Activated T-helper 1 cell treated with anti-CD3 and anti-CD28 coated beads, Interleukin-2, amount 50 U/mL, for 16 hours (primary cell): ENCODE results near the gene PROCR.
"Not testable (repeated sequence)": the region's sequence is repeated elsewhere in the genome, so short reads cannot be mapped to it uniquely, and the experiment has no call there.

ENCODE experiments used
- DNase-seq, 2 donors: peaks; one replicate each; pipeline ENCODE4 v3.0.0-alpha.2; 2020; ENCODE audit warnings: low read depth in 1 of 2, low spot score in 1 of 2

PROCR gene

DNA sequence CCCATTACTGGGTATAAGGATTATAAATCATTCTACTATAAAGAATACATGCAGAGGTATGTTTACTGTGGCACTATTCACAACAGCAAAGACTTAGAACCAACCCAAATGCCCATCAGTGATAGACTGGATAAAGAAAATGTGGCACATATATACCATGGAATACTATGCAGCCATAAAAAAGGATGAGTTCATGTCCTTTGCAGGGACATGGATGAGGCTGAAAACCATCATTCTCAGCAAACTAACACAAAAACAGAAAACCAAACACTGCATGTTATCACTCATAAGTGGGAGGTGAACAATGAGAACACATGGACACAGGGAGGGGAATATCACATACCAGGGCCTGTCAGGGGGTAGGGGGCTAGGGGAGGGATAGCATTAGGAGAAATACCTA lies 7.3 kb upstream of the PROCR start:
- DNase-seq: not testable (repeated sequence)

DNA sequence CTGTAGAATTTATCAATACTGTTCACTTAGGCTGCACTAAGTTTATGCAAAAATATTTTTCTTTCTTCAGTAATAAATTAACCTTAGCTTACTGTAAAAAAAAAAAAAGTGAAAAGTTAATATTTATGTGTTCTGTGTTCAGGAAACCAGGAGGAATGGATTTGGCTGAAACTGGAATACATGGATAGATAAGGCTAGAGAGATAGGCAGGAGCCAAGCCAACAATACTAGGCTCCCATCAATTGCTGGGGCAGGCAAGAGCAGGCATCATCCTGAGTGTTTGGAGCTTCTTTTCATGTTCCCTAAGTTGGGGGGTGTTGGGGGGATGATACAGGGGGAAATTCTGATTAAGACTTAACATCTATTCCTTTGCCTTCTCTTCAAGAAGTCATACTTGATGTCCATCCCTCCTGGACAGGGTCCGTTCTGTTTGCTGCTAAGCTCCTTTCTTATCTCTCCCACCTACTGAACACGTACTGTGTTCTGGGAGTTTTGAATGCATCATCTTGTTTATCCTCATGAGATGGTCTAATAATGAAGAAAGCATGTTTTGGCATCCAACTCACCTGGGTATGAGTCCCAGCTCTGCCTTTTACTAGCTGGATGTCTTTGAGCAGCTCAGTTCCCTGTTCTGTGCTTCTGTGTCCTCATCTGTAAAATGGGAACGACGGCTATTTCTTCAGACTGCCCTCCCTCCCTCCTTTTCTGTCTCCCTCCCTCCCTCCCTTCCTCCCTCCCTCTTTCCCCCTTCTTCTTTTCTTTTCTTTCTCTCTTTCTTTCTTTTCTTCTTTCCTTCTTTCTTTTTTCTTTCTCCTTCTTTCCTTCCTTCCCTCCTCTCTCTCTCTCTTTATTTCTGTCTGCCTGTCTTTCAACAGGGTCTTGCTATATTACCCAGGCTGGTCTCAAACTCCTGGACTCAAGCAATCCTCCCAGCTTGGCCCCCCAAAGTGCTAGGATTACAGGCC lies 6.4 kb upstream of the PROCR start:
- DNase-seq: no peak

DNA sequence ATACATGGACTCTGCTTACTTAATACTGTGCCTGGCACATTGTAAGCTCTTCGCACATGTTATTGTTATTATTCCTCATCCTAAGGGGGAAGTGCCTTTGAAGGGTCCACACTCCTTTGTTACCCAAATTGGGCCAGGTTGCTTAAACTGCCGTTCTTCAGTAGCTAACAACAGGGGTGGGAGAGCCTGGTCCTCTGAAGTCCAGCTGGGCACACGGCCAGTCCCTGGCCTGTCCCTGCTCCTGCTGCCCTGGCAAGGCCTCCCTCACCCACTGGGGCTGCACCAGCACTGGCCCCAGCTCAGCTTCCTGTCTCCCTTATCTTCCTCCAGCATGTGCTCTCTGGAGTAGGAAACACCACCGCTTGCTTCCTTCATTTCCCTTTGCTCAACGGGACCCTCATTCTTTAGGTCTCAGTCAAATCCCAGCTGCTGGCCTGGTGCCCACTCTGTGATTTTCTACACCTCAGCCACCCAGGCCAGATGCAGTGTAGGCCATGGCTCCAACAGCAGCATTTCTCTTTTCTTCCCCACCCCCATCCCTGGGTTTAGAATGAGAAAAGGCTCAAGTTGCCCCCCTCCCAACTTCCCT lies 5.5 kb upstream of the PROCR start:
- no peak for DNase-seq

DNA sequence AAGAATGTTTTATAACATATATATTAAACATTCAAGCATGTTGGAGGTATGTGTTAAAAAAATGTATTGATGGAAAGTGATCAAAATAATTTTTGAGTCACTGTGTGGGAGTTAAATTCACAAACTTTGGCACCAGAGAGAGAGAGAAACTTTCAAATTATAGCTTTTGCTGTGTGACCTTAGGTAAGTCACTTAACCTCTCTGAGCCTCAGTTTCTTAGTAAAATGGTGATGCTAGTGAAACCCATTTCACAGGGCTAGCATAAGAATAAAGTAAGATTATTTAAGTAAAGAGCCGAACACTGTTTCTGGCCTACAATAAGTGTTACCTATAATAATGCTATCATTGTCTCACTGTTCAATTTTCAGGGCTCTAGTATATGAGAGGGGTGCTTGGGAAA lies 4.1 kb upstream of the PROCR start:
- no peak for DNase-seq

GRCh38 chr20:35168701-35169409 lies 3.0 kb upstream of the PROCR start:
- DNase-seq: not testable (repeated sequence)

DNA sequence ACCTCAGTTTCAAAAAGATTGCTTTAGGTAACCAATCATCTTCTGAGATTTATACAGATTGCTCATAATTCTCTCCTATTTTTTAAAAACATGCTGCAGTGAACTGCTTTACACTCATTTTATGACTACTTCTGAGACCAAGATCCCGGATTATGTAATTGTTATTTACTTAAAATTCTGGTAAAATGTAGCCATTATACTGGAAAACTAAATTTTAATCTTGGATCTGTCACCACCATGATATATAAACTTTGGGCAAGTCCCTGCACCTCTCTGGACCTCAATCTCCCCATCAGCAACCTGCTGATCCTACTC lies 477 bp upstream of the PROCR start:
- DNase-seq: no peak

GRCh38 chr20:35172434-35172806 lies 548 bp downstream of the PROCR start:
- no peak for DNase-seq

DNA sequence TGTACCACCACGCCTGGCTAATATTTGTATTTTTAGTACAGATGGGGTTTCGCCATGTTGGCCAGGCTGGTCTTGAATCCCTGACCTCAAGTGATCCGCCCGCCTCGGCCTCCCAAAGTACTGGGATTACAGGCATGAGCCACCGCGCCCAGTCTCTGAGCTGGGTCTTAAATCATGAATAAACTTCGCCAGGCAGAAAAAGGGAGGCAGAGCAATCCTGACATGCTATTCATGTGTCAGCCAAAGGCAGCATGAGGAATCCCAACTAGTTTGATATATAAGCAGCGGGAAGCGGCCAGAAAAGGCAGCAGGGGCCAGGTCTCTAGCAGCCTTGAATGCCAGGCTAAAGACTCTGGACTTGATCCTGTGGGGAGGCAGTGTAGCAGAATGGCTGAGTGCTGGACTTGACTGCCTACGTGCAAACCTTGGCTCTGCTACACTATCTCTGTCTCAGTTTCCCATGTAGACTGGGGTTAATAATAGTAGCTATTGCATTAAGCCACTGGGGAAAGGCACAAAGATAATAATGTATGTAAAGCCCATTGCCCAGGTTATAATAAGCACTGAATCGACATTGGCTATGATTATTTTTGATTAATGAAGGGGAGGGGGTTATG lies 1.8 kb downstream of the PROCR start:
- no peak for DNase-seq

GRCh38 chr20:35174458-35175216 lies 2.8 kb downstream of the PROCR start:
- no peak for DNase-seq

GRCh38 chr20:35176132-35176531 lies 4.3 kb downstream of the PROCR start:
- DNase-seq: no peak

GRCh38 chr20:35179292-35180212 lies 7.7 kb downstream of the PROCR start:
- no peak for DNase-seq

GRCh38 chr20:35180266-35180665 lies 8.4 kb downstream of the PROCR start:
- DNase-seq: no peak

DNA sequence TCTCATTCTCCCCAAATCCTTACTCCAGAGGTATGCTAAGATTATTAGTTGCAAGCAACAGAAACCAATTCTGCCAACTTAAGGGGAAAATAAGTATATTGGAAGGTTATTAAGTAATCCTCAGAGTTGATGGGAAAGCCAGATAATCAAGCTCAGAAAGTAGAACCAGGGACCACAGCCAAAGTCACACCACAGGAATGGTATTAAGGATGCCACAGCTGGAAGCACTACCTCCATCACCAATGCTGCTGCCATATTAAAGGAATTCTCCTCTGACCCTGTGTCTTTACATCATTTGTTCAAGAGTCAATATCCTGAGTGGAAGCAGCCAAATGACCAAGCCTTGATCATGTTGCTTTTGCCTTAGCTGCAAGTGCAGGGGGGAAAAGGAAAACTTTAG lies 9.9 kb downstream of the PROCR start:
- no peak for DNase-seq

DNA sequence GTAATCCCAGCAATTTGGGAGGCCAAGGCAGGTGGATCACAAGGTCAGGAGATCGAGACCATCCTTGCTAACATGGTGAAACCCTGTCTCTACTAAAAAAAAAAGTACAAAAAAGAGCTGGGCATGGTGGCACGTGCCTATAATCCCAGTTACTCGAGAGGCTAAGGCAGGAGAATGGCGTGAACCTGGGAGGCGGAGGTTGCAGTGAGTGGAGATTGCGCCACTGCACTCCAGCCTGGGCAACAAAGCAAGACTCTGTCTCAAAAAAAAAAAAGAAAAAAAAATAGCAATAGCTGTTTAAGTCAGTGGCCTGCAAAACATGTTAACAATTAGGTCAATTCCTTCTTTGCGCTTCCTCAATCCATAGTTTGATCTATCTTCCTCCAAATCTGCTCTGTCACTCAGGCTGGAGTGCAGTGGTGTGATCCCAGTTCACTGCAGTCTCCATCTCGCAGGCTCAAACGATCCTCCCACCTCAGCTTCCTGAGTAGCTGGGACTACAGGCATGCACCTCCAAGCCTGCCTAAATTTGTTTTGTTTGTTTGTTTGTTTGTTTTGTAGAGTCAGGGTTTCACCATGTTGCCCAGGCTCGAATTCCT lies 14.9 kb downstream of the PROCR start:
- not testable (repeated sequence) for DNase-seq

- no peak for DNase-seq
These were observed 15.8 kb downstream of the PROCR start for GRCh38 chr20:35187584-35188190.

DNA sequence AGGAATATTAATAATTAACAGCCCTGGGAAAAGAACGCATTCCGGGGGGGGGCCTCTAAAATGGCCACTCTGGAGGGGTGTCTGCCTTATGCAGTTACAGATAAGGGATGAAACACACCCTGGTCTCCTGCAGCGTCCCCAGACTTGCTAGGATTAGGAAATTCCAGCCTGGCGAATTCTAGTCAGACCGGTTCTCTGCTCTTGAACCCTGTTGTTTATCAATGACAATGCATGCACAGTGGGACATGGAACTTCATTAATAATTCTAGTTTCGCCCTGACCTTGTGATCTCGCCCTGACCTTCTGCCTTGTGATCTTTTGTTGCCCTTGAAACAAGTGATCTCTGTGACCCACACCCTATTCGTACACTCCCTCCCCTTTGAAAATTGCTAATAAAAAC lies 17.4 kb downstream of the PROCR start:
- not testable (repeated sequence) for DNase-seq

DNA sequence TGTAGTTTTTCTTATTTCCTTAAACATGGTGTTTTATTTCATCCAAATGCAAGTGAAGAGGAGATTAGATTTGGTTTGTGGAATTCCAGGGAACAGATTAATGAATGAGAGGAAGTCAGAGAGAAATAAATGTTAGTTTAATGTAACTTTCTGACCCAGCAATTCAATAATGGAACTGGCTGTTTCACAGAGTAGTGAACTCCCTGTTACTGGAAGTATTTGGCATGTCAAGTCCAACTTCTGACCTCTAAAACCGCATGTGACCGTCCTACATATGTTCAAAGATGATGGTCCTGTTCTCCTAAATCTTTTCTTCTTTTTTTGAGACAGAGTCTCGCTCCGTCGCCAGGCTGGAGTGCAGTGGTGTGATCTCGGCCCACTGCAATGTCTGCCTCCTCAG lies 18.7 kb downstream of the PROCR start:
- DNase-seq: no peak

- DNase-seq: no peak
These were observed 19.7 kb downstream of the PROCR start for GRCh38 chr20:35191419-35192117.
